Measurements from ENCODE around the gene CENATAC. TPM values are rescaled to one million over a fixed set of nuclear protein-coding genes. Genes with fewer than 3 reads are reported as not detected.
A peak's percentile ranks its signal among the peaks of the same experiment; 100 is the strongest.

CENATAC gene
- total and polyA plus RNA-seq, 9 of the 15 experiments (the other 6 are each of a cell fraction or from before 2014, with no cell fraction given) = 2.4 to 25.5 (median 13.7) TPM

- TF ChIP-seq RERE (CRISPR knock-in tag; IDR thresholded peaks at IDR 0.05; ENCODE audit: borderline replicate concordance) = no peak
- TF ChIP-seq ZNF224 (CRISPR knock-in tag; IDR thresholded peaks at IDR 0.05) = no peak
- no peak for TF ChIP-seq NCOR1 (IDR thresholded peaks at IDR 0.05)
- peak; percentile 82 for TF ChIP-seq MNT (conservative IDR thresholded peaks at IDR 0.05)
- no peak for TF ChIP-seq DACH1 (IDR thresholded peaks at IDR 0.05; ENCODE audit: partially characterized antibody)
- TF ChIP-seq HNRNPL (IDR thresholded peaks at IDR 0.05; ENCODE audit: low read depth, low read length) = no peak
- no peak for TF ChIP-seq EWSR1 (IDR thresholded peaks at IDR 0.05; ENCODE audit: borderline replicate concordance, low read depth, partially characterized antibody)
- no peak for TF ChIP-seq THRAP3 (IDR thresholded peaks at IDR 0.05; ENCODE audit: borderline replicate concordance)
- peak; percentile 65 for TF ChIP-seq CCNT2 (IDR thresholded peaks at IDR 0.05; ENCODE audit: borderline replicate concordance, extremely low read depth, insufficient read length, low read depth, low read length)
- peak; percentile 67; the same call in 1 of the 2 replicates for TF ChIP-seq CBX1 (IDR thresholded peaks at IDR 0.05; ENCODE audit: low read depth)
- no peak for TF ChIP-seq MYBL2 (IDR thresholded peaks at IDR 0.05; ENCODE audit: low read depth)
- TF ChIP-seq MYBL2 (CRISPR knock-in tag; IDR thresholded peaks at IDR 0.05; ENCODE audit: borderline replicate concordance) = no peak
- TF ChIP-seq NRF1 (conservative IDR thresholded peaks at IDR 0.05 in 1 of 2, IDR thresholded peaks at IDR 0.05 in 1 of 2) = peak; percentile 98
- no peak for TF ChIP-seq ELF4 (CRISPR knock-in tag; IDR thresholded peaks at IDR 0.05)
- no peak for TF ChIP-seq TAL1 (IDR thresholded peaks at IDR 0.05)
- TF ChIP-seq ZSCAN29 (IDR thresholded peaks at IDR 0.05) = no peak
- no peak for TF ChIP-seq FOXM1 (IDR thresholded peaks at IDR 0.05; ENCODE audit: low read depth)
- no peak for TF ChIP-seq FOXM1 (CRISPR knock-in tag; IDR thresholded peaks at IDR 0.05; ENCODE audit: low read depth)
- TF ChIP-seq RBM15 (IDR thresholded peaks at IDR 0.05; ENCODE audit: insufficient read depth, low read length) = no peak
Observed at GRCh38 chr11:119030329-119031047, 32.5 kb downstream of the CENATAC start, which contains the start of gene SLC37A4 (continued).
